K562 (cell line): ENCODE data around the gene RAB4B. TPM values are rescaled to one million over a fixed set of nuclear protein-coding genes. Genes with fewer than 3 reads are reported as not detected.

ENCODE experiments used
- BHLHE40 ChIP-seq: IDR thresholded peaks from 2 replicates; pipeline ENCODE4 v1.6.1; 2011; ENCODE audit warnings: low read length, improper control_type of control experiment
- CREB1 ChIP-seq, 2 experiments: sonication (generic) in 1 of 2; formaldehyde crosslinking in 1 of 2; IDR thresholded peaks; 2 replicates each; pipeline versions ENCODE4 v1.6.1 to v1.8.0; 2012 to 2022; ENCODE audit warnings: inconsistent platforms in 1 of 2, mild to moderate bottlenecking in 1 of 2, missing genetic modification reagents in 1 of 2, moderate library complexity in 1 of 2
- DPF2 ChIP-seq: fragments of 450-650 bp; IDR thresholded peaks from 2 replicates; pipeline ENCODE4 v1.6.1; 2016
- E2F3 ChIP-seq: fragments of 250-450 bp; sonication (Bioruptor Pico); IDR thresholded peaks from 2 replicates; pipeline ENCODE4 v1.4.0; 2020; ENCODE audit warnings: mild to moderate bottlenecking
- MAFK ChIP-seq: IDR thresholded peaks from 2 replicates; pipeline ENCODE4 v1.6.1; 2011; ENCODE audit warnings: low read length, improper control_type of control experiment
- MTF1 ChIP-seq: fragments of 250-450 bp; sonication (Bioruptor Pico); IDR thresholded peaks from 2 replicates; pipeline ENCODE4 v1.9.0; 2021; ENCODE audit warnings: moderate library complexity, mild to moderate bottlenecking, inconsistent platforms, borderline replicate concordance
- RBM14 ChIP-seq: fragments of 200-400 bp; formaldehyde crosslinking; IDR thresholded peaks from 2 replicates; pipeline ENCODE4 v1.6.1; 2018; ENCODE audit warnings: low read depth, mild to moderate bottlenecking, low read length, moderate library complexity, borderline replicate concordance; ENCODE audit not compliant: insufficient read depth
- SAFB2 ChIP-seq: fragments of 200-400 bp; formaldehyde crosslinking; IDR thresholded peaks from 2 replicates; pipeline ENCODE4 v1.6.1; 2018; ENCODE audit warnings: borderline replicate concordance, low read length, low read depth, moderate library complexity; ENCODE audit not compliant: severe bottlenecking
- SPI1 ChIP-seq: IDR thresholded peaks from 2 replicates; pipeline ENCODE4 v1.6.1; 2011; ENCODE audit warnings: low read depth, low read length, control low read depth, borderline replicate concordance
- TAF1 ChIP-seq: IDR thresholded peaks from 2 replicates; pipeline ENCODE4 v1.6.1; 2011; ENCODE audit warnings: mild to moderate bottlenecking, low read length, moderate library complexity; ENCODE audit not compliant: insufficient read depth, control insufficient read depth, severe bottlenecking; ENCODE audit errors: extremely low read depth
- TAL1 ChIP-seq: fragments of 450-650 bp; IDR thresholded peaks from 2 replicates; pipeline ENCODE4 v1.6.1; 2016; ENCODE audit warnings: mild to moderate bottlenecking
- TGIF2 ChIP-seq: sonication (generic); formaldehyde crosslinking; IDR thresholded peaks from 2 replicates; pipeline ENCODE4 v1.8.1; 2022; ENCODE audit warnings: mild to moderate bottlenecking, missing genetic modification reagents, moderate library complexity
- ZC3H8 ChIP-seq: fragments of 450-650 bp; IDR thresholded peaks from 2 replicates; pipeline ENCODE4 v1.6.1; 2017
- ZKSCAN1 ChIP-seq: fragments of 150-350 bp; IDR thresholded peaks from 2 replicates; pipeline ENCODE4 v1.6.1; 2016; ENCODE audit warnings: low read depth, low read length
- ZNF174 ChIP-seq: fragments of 250-450 bp; sonication (Bioruptor Pico); IDR thresholded peaks from 2 replicates; pipeline ENCODE4 v1.4.0; 2020; ENCODE audit warnings: mild to moderate bottlenecking
- ZNF707 ChIP-seq: fragments of 250-450 bp; sonication (Bioruptor Pico); conservative IDR thresholded peaks from 2 replicates; pipeline ENCODE4 v1.8.0; 2022; ENCODE audit warnings: inconsistent platforms, mild to moderate bottlenecking, moderate library complexity
- polyA plus RNA-seq, 8 experiments: library from polyadenylated mRNA; depleted of rRNA in 4 of 8; stranded (reverse) in 5 of 8; unstranded in 3 of 8; fragments of >200 nt; fragmentation: Nextera tagmentation in 2 of 8; fragmentation: Illumina TruSeq in 1 of 8; extraction: Ambion mirVana in 2 of 8; extraction: Trizol in 1 of 8; gene quantifications; 2 replicates each; pipeline versions ENCODE4 v1.2.1 to v1.2.3, GENCODE V29; 2011 to 2014; ENCODE audit warnings: inconsistent platforms in 1 of 8, missing spikeins in 1 of 8
- total RNA-seq, 7 experiments: library from RNA; depleted of rRNA in 6 of 7; stranded (reverse); fragments of >200 nt in 6 of 7; fragmentation: Illumina TruSeq in 2 of 7; extraction: Trizol in 2 of 7; gene quantifications; 2 replicates each; pipeline versions ENCODE4 v1.2.1 to v1.2.3, GENCODE V29; 2011 to 2021; ENCODE audit warnings: low replicate concordance in 1 of 7
- TF ChIP-seq, protein P1 (sequence below), 2 experiments: fragments of 450-650 bp in 1 of 2; IDR thresholded peaks; 2 replicates each; pipeline ENCODE4 v1.6.1; 2011 to 2017; ENCODE audit warnings: low read depth in 2 of 2, antibody characterized with exemption in 1 of 2, borderline replicate concordance in 1 of 2, low read length in 1 of 2, mild to moderate bottlenecking in 1 of 2, mixed read lengths in 1 of 2; ENCODE audit not compliant: control insufficient read depth in 1 of 2
- TF ChIP-seq, protein P2 (sequence below): fragments of 450-650 bp; IDR thresholded peaks from 2 replicates; pipeline ENCODE4 v1.6.1; 2016; ENCODE audit warnings: low read depth, mild to moderate bottlenecking, moderate library complexity
- TF ChIP-seq, protein P3 (sequence below): sonication (generic); formaldehyde crosslinking; IDR thresholded peaks from 2 replicates; pipeline ENCODE4 v1.8.0; 2022; ENCODE audit warnings: mild to moderate bottlenecking, missing genetic modification reagents

The RAB4B gene
- total and polyA plus RNA-seq, 9 of the 15 experiments (the other 6 are each of a cell fraction or from before 2014, with no cell fraction given): 0.28 to 20.4 (median 9.0) TPM

DNA sequence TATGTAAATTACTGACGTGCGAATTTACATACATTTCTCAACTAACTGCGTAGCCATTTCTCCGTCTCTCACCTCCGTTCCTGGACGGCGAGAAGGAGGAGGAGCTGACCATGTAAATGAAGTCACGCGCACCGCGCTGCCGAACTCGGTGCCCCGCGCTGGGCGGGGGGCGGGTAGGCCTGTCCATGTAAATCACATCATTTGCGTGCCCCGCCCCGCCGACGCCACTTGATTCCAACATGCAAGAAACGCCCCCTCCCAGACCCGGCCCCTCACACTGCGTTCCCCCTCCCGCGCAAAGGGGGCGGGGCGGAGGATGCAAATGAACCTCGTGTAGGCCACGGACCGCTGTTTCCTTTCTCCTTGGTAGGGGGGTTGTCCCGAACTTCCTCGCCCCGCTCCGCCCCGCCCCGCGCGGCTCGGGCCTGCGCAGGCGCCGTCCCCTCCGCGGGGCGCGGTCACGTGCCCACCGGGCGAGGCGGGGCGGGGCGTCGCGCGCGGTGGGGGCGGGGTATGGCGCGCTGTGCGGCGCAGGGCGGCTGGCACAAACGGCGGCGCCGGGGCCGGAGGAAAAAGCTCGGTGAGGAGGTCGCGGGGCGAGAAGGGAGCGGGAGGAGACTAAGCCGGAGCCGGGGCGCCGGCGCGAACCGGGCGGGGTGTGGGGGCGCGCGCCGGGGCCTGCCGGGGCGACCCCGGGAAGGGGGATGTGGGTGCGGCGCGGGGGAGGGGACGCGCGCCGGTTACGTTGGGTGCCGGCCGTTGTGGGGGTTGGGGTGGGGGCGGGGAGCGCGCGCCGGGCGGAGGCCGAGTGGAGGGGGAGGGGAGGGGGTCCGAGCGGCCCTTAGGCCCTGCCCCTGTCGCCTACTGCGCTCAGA is 20.9 kb downstream of the RAB4B start, which contains the start of gene EGLN2 (continued):
- TF ChIP-seq, protein P1, sequence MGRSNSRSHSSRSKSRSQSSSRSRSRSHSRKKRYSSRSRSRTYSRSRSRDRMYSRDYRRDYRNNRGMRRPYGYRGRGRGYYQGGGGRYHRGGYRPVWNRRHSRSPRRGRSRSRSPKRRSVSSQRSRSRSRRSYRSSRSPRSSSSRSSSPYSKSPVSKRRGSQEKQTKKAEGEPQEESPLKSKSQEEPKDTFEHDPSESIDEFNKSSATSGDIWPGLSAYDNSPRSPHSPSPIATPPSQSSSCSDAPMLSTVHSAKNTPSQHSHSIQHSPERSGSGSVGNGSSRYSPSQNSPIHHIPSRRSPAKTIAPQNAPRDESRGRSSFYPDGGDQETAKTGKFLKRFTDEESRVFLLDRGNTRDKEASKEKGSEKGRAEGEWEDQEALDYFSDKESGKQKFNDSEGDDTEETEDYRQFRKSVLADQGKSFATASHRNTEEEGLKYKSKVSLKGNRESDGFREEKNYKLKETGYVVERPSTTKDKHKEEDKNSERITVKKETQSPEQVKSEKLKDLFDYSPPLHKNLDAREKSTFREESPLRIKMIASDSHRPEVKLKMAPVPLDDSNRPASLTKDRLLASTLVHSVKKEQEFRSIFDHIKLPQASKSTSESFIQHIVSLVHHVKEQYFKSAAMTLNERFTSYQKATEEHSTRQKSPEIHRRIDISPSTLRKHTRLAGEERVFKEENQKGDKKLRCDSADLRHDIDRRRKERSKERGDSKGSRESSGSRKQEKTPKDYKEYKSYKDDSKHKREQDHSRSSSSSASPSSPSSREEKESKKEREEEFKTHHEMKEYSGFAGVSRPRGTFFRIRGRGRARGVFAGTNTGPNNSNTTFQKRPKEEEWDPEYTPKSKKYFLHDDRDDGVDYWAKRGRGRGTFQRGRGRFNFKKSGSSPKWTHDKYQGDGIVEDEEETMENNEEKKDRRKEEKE (IDR thresholded peaks at IDR 0.05; ENCODE audit: borderline replicate concordance in 1 of 2, control insufficient read depth in 1 of 2, low read depth in 2 of 2, low read length in 1 of 2): no peak
- no peak for TF ChIP-seq E2F3 (CRISPR knock-in tag)
- TF ChIP-seq ZNF707: no peak
- TF ChIP-seq TAL1: no peak
- TF ChIP-seq SAFB2: no peak
- TF ChIP-seq ZKSCAN1: no peak
- TF ChIP-seq MTF1 (CRISPR knock-in tag): no peak
- no peak for TF ChIP-seq ZNF174 (CRISPR knock-in tag)
- no peak for TF ChIP-seq MAFK
- no peak; the same call in 1 of the 2 replicates for TF ChIP-seq DPF2
- peak; percentile 42 for TF ChIP-seq TAF1
- TF ChIP-seq CREB1 (IDR thresholded peaks at IDR 0.05): peak; percentile 66
- peak; percentile 38 for TF ChIP-seq CREB1 (CRISPR knock-in tag; IDR thresholded peaks at IDR 0.05)
- TF ChIP-seq RBM14: no peak
- TF ChIP-seq BHLHE40: peak; percentile 89
- TF ChIP-seq, protein P2, sequence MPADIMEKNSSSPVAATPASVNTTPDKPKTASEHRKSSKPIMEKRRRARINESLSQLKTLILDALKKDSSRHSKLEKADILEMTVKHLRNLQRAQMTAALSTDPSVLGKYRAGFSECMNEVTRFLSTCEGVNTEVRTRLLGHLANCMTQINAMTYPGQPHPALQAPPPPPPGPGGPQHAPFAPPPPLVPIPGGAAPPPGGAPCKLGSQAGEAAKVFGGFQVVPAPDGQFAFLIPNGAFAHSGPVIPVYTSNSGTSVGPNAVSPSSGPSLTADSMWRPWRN: 0 out of 2 replicates have a peak, but pooled peaks have one; percentile 41
- no peak for TF ChIP-seq ZC3H8
- TF ChIP-seq, protein P3, sequence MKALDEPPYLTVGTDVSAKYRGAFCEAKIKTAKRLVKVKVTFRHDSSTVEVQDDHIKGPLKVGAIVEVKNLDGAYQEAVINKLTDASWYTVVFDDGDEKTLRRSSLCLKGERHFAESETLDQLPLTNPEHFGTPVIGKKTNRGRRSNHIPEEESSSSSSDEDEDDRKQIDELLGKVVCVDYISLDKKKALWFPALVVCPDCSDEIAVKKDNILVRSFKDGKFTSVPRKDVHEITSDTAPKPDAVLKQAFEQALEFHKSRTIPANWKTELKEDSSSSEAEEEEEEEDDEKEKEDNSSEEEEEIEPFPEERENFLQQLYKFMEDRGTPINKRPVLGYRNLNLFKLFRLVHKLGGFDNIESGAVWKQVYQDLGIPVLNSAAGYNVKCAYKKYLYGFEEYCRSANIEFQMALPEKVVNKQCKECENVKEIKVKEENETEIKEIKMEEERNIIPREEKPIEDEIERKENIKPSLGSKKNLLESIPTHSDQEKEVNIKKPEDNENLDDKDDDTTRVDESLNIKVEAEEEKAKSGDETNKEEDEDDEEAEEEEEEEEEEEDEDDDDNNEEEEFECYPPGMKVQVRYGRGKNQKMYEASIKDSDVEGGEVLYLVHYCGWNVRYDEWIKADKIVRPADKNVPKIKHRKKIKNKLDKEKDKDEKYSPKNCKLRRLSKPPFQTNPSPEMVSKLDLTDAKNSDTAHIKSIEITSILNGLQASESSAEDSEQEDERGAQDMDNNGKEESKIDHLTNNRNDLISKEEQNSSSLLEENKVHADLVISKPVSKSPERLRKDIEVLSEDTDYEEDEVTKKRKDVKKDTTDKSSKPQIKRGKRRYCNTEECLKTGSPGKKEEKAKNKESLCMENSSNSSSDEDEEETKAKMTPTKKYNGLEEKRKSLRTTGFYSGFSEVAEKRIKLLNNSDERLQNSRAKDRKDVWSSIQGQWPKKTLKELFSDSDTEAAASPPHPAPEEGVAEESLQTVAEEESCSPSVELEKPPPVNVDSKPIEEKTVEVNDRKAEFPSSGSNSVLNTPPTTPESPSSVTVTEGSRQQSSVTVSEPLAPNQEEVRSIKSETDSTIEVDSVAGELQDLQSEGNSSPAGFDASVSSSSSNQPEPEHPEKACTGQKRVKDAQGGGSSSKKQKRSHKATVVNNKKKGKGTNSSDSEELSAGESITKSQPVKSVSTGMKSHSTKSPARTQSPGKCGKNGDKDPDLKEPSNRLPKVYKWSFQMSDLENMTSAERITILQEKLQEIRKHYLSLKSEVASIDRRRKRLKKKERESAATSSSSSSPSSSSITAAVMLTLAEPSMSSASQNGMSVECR (CRISPR knock-in tag): peak; percentile 46; the same call in 1 of the 2 replicates
- TF ChIP-seq SPI1: peak; percentile 29; the same call in 1 of the 2 replicates
- TF ChIP-seq TGIF2 (CRISPR knock-in tag): no peak
